Mesenteric fat pad (tissue), 1 donor: ENCODE data around the gene PVRIG. TPM values are rescaled to one million over a fixed set of nuclear protein-coding genes. Genes with fewer than 3 reads are reported as not detected.
"Not testable (repeated sequence)": the region's sequence is repeated elsewhere in the genome, so short reads cannot be mapped to it uniquely, and the experiment has no call there.

Source experiments
- DNase-seq: peaks from one replicate; pipeline ENCODE4 v3.0.0-alpha.2; 2020; ENCODE audit warnings: low spot score
- long read RNA-seq: library from polyadenylated mRNA; unstranded; transcript quantifications from one replicate; pipeline ENCODE4 v2.0.0, GENCODE V29; 2020
- total RNA-seq: library from RNA; stranded (reverse); fragmentation: NEBNext Ultra II Directional; extraction: Animal tissue kit (Norgen Biotek cat#: 25700); gene quantifications from one replicate; pipeline ENCODE4 v1.2.1, GENCODE V29; 2021
- donor health status: DM: yes; HTN: yes; CAD: no.

PVRIG gene
- total RNA-seq: not detected
- long read RNA-seq: 0 reads

GRCh38 chr7:100219801-100220585 lies at the start of gene PVRIG:
Gene PVRIG (plus strand): TSS chr7:100219949. CDS start chr7:100219971, 22 bp downstream.
- not testable (repeated sequence) for DNase-seq

GRCh38 chr7:100170101-100170897 lies 49.5 kb upstream of the PVRIG start:
- DNase-seq: peak; percentile 81

- peak; percentile 89 for DNase-seq
These were observed 48.6 kb upstream of the PVRIG start for GRCh38 chr7:100171087-100171681.

GRCh38 chr7:100171840-100172239 lies 47.9 kb upstream of the PVRIG start:
- DNase-seq: peak; percentile 87

GRCh38 chr7:100173806-100174495 lies 45.8 kb upstream of the PVRIG start:
- DNase-seq: peak; percentile 74

- peak; percentile 20 for DNase-seq
These were observed 45.2 kb upstream of the PVRIG start for GRCh38 chr7:100174582-100174981.

- peak; percentile 76 for DNase-seq
These were observed 44.3 kb upstream of the PVRIG start for GRCh38 chr7:100175296-100175935.

GRCh38 chr7:100176096-100177044 lies 43.4 kb upstream of the PVRIG start:
- peak; percentile 69 for DNase-seq

- DNase-seq: peak; percentile 98
These were observed 42.4 kb upstream of the PVRIG start, which contains the start of the genes GPC2 and STAG3 for GRCh38 chr7:100177045-100178001. Gene GPC2 (minus strand): TSS chr7:100177381. CDS start chr7:100177199, 182 bp downstream. Gene STAG3 (plus strand): TSS chr7:100177918. CDS start chr7:100180557, 2,639 bp downstream.

GRCh38 chr7:100180084-100180483 lies 39.7 kb upstream of the PVRIG start:
- DNase-seq: not testable (repeated sequence)

- not testable (repeated sequence) for DNase-seq
These were observed 37.1 kb upstream of the PVRIG start for GRCh38 chr7:100182616-100183015.

- DNase-seq: peak; percentile 14
These were observed 36.7 kb upstream of the PVRIG start for GRCh38 chr7:100183090-100183489.

- no peak for DNase-seq
These were observed 34.0 kb upstream of the PVRIG start for GRCh38 chr7:100185726-100186125.

- DNase-seq: no peak
These were observed 30.7 kb upstream of the PVRIG start for GRCh38 chr7:100189061-100189460.

- DNase-seq: no peak
These were observed 29.6 kb upstream of the PVRIG start for GRCh38 chr7:100190048-100190711.

GRCh38 chr7:100191775-100192174 lies 28.0 kb upstream of the PVRIG start:
- no peak for DNase-seq

- not testable (repeated sequence) for DNase-seq
These were observed 27.4 kb upstream of the PVRIG start for GRCh38 chr7:100192281-100192862.
